Colon (tissue), 2 donors: Measurements from ENCODE around the gene CD83.

Source experiments
- FAIRE-seq: peaks from 2 replicates; lab custom pipeline; 2012; peaks lifted over from hg19 to GRCh38; lab: Jason Lieb, UNC
- donor health status: control.
- donor health status: control.

CD83 gene

DNA sequence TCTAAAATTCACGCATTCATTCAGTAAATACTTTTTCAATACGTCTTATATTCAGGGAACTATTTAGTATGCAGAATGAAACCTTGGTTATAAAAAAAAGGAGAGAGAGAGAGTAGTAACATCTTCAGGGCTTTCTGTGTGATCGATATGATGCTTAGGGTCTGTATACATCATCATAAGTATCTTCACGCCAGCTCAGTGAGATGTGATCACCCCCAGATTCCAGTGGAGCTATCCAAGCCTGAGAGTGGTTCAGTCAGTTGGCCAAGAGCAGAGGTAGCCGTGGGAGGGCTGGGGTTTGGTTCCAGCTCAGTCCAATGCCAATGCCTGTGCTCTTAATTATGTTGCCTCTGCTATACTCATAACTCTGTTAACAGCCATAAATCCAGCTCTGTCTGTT is 8.6 kb downstream of the CD83 start:
- no peak for FAIRE-seq

DNA sequence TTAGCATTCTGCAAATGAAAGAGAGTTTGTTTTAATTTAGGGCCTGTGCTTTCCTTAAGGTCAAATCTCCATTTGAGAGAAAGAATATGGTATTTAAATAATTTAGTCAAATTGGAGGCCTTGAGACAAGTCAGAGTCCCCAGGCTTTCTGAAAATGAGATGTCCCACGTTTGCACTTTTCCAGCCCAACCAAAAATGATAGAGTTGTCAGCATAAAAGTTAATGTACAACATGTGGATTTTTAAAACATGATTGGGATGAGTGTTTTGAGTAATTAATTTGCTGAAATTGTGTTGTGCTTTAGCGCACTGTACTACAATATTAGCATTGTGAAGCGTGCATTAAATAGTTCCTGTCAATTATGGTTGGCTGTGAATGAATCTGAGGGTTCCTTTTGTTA is 10.0 kb downstream of the CD83 start:
- FAIRE-seq = no peak

DNA sequence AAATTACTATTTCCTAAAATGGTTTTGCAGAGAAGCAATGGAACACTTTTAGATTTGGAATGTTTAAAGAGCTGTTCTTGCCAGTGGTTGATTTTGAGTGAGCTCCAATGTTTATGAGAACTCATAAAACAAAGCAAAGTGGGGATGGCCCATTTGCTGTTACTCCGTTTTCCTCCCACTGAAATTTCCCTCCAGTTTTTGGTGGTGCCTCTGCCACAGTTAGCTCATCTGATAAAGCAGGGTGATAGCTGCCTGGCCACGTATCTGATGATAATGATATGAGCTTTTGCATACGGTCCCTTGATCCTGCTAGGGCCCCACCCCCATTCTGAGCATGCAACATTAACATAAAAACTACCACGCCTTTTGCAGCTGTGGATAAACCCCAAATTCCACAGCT is 10.4 kb downstream of the CD83 start:
- FAIRE-seq = no peak

DNA sequence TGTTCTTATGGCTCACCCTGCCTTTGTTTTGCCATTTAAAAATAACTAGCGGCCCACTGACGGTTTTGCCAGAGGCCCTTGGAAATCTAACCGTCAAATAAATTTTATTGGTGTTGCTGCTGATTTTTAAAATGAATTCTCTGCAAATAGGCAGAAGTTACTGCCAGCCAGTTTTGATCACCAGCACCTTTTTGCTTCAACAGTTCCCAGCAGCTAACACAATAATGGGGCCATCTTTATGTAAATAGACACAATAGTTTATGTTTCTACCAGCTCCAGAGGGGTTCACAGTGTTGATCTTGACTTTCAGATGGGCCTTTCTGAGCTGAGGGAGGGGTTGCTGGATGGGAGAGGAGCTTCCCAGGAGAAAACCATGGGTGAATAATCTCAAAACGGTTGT is 11.2 kb downstream of the CD83 start:
- FAIRE-seq = no peak

DNA sequence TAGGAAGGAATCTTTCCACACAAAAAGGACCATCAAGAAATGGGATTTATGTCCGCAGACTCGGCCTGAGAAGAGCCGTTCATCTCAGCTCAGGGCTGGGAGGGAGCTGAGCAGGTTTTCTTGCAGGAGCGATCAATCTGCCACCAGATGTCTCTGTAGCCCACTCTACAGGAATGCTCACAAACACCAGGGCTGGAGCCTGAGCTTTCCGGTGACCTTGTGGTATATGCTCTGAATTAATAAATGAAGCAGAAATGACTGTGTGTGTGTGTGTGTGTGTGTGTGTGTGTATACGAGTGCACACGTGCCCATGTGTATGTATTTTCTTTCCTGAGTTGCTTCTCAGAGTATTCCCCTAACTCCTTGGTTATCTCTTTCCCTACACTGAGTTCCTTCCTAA is 12.0 kb downstream of the CD83 start:
- FAIRE-seq = no peak

DNA sequence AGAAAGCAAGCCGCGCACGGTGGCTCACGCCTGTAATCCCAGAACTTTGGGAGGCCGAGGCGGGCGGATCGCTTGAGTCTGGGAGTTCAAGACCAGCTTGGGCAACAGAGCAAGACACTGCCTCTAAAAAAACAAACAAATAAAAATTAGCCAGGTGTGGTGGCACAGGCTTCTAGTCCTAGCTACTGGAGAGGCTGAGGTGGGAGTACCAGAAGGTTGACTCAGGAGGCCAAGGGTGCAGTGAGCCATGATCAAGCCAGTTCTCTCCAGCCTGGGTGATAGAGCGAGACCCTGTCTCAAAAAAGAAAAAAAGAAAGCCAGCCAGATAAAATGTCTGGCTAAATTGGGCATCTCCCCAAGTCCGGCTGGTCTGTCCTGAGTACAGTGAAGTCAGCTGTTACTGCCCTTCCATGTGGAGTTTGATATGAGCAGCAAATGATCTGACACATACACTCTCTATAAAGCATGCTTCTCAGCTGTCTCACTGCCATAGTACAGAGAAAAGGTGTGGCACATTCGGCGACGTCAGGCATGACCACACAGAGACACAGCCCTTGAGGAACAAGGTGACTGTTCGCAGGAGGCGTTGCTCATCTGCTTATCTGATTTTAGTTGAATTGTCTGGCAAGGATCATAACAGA is 13.0 kb downstream of the CD83 start:
- no peak for FAIRE-seq

DNA sequence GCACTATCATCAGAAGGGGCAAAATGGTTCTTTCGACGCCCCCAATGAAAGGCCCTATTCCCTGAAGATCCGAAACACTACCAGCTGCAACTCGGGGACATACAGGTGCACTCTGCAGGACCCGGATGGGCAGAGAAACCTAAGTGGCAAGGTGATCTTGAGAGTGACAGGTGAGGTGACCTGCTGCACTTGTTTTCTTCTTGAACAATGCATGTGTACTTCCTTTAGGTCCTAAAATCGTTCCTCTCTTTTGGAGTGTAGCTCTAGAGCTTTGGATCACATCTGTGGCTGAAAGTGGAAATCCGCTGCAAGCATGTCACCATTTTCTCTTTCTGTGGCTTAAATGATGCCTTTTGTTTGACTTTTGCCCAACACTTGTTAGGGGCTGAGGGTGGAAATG is 14.0 kb downstream of the CD83 start:
- no peak for FAIRE-seq

DNA sequence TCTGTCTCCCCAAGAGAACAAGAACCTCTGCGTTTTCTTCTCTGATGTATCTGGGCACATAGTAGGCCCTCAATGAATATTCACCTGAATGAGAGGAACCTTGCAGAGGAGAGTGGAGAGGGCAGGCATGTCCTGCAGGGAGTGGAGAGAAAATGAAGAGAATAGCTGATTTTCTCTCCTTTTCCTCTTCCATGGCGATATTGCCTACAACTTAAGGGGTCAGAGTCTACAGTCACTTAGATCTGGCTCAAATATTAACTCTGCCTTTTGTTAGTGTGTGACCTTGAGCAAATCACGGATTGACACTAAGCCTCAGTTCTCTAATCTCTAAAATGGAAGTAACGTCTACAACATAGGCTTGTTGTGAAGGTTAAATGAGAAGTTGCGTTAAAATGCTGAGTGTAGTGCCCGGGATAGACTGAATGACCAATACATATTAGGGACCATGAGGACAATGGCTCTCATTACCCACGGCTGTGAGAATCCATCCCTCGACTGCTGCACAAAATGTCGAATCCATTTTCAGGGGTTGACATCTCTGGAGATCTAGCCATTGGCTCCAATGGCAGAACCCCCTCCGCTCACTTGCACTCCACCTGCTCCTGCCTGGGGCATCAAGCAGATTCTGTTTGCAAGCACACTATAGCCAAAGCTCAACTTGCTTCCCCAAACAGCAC is 14.8 kb downstream of the CD83 start:
- no peak for FAIRE-seq

DNA sequence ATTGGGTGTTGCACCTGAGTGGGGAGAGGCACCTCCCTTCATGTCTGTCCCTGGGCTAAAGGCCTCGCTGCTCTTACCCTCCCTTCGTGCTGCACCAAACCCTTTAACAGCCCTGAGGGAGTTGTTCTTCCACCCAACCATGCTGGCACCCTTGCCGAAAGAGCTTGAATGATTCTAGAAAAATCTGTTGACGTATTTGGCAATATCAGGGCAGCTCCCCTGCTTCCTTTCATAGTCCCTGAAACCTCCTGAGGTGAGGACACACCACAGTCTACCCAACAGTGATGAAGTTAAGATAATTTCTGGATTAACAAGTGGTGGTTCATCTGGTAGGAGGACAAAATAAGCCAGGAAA is 15.3 kb downstream of the CD83 start:
- no peak for FAIRE-seq

DNA sequence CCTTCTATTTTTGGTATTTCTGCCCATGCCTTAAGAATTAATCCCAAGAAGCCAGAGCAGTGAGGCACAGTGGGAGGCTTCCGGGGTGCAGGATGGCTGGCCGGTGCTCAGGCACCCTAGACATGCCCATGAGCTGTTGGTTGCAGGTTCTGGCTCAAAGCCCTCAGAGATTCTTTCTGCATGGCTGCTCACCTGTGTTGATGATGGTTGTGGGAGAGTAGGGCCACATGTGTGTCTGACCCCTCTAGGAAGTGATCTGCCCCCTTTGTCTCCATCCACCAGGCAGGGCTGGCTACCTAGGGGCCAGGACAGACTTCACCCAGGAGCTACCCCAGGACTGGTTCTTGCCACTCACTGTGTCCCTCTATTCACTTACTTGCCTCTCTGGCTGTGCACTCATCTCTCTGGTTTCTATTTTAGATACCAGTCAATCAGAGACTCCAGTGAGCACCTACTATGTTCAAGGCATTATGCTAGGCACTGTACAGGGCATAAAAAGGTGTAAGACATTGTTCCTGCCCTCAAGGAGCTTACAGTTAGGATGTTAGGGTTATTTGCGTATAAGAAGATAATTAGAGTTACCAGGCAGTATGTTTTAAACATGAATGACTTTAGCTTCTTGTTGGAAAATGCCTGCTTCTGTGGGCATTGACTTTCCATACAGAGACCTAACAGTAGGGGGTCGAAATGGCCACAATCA is 16.8 kb downstream of the CD83 start:
- no peak for FAIRE-seq

DNA sequence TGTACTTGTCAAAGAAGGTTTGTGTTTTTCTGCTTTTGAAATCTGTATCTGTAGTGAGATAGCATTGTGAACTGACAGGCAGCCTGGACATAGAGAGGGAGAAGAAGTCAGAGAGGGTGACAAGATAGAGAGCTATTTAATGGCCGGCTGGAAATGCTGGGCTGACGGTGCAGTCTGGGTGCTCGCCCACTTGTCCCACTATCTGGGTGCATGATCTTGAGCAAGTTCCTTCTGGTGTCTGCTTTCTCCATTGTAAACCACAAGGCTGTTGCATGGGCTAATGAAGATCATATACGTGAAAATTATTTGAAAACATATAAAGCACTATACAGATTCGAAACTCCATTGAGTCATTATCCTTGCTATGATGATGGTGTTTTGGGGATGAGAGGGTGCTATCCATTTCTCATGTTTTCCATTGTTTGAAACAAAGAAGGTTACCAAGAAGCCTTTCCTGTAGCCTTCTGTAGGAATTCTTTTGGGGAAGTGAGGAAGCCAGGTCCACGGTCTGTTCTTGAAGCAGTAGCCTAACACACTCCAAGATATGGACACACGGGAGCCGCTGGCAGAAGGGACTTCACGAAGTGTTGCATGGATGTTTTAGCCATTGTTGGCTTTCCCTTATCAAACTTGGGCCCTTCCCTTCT is 18.4 kb downstream of the CD83 start:
- FAIRE-seq = no peak

DNA sequence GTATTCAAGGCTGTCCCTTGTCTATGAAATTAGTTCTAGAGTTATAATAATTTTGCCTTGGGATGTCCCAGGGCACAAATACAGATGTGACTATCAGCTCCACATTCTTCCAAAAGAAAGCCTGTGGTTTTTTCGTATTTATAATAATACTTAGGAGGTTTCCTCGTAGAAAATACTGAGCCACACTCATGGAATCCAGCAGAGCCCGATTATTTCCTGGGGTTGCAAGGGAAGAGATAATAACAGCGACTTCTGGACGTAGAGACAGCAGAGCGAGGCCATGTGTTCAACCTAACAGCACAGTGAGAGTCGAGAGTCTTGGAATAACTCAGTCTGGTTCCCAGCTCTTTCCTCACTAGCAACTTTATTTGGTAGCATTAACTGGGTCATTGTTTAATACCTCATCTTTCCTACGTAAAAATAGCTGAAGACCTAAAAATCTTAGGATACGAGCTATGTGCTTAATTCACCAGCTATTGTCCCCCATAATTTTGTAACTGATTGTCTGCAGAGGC is 21.2 kb downstream of the CD83 start:
- FAIRE-seq = no peak

DNA sequence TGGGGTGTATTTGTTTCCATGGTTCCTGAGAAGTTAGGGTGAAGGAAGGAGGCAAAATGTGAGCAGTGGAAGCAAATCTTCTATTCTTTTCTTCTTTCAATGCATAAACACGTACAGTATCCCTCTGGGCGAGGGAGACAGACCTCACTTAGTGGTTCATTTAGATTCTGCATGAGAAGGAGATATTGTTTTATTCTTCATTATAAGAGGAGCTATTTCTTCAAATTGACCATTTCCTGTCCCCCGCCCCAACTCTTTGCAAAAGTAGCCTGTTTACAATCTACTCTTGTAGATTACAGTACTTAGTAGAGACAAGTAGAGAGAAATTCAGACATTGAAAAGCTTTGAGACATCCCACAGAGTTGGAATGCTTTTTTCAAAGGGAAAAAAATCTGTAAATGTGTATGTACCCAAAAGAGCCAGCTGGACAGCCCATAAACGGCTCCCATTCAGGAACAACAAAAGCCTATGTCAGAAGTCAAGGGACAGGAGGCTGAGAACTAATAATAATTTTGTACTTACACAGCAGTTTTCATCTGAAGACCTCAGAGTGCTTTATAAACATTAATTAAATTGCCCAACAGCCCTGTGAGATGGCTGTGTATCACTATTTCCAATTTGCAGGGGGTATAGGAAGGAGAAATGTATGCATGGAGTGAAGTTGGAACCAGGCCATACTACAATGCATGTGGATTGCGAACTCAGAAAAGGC is 23.9 kb downstream of the CD83 start:
- no peak for FAIRE-seq

DNA sequence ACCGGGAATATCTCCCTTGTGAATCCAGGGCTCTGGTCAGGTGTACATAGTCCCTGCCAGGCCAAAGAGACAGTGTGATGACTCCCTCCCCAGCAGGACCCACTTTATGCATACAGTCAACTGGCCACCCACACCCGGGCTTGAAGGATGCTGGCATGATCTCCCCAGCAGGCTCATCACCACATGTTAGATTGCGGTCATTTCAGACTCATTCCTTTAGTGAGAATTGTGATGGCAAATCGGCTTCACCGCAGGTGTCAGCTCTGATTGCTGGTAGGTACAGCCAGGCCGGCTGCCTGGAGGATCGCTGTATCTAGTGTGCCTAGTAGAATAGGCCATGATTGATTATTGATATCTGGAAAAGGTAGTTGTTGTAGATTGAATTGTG is 24.5 kb downstream of the CD83 start:
- no peak for FAIRE-seq

DNA sequence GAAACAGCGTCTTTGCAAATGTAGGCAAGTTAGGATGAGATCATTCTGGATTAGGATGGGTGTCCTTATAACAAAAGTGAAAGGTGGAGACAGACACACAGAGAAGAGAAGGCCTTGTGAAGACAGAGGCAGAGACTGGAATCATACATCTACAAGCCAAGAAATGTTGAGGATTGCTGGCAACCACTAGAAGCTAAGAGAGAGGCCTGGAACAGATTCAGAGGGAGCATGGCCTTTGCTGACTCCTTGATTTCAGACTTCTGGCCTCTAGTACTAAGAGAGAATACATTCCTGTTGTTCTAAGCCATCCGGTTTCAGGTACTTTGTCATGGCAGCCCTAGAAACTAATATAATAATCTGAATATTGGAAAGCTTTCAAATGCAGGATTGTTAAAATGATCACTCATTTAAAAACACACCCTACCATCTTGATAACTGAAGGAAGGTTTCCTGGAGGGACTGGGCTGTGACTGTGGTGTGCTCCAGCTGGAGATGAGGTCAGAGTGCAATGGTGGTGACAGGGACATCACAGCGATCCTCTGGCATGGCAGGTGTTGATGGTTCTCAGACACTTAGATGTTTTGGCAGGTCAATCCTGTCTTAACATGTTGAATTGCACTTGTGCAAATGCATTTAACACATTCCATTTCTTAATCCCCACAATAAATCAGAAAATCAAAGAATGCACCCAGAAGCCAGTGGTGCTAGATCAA is 25.1 kb downstream of the CD83 start:
- FAIRE-seq = no peak

DNA sequence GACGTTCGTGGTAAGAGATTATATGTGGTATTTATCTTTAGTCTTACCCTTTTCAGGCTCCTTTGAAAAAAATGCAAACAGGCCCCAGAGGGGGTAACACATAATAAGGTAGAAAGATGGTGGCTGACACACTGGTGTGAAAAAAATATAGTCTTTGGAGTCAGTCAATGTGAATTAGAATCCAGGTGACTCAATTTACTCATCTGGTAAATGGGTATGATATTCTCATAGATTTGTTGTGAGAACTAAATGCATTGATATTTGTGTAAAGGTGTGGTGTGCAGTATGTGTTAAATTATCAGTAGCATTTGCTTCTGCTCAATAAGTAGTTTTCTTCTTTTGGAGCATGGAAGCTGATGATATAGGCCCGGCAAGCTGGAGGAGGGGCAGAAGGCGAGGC is 25.7 kb downstream of the CD83 start:
- no peak for FAIRE-seq

DNA sequence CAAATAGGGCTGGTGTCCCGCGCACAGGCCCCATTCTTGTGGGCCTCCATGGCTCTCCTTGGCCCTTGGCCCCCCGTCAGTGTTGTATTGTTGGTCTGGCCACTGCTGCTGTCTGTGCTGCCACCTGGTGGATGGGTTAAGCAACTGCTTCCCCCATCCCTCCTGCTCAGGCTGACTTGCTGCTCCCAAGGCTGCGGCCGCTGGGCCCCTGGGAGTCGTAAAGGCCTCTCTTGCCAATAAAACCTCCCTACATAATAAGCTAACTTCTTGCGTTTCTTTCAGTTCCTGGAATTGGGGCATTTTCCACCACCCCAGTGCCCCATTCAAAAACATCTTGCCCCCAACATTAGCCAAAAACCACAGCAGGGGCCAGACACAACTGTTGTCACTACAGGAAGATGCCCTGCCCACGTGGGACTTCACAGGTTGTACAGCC is 27.1 kb downstream of the CD83 start:
- no peak for FAIRE-seq

DNA sequence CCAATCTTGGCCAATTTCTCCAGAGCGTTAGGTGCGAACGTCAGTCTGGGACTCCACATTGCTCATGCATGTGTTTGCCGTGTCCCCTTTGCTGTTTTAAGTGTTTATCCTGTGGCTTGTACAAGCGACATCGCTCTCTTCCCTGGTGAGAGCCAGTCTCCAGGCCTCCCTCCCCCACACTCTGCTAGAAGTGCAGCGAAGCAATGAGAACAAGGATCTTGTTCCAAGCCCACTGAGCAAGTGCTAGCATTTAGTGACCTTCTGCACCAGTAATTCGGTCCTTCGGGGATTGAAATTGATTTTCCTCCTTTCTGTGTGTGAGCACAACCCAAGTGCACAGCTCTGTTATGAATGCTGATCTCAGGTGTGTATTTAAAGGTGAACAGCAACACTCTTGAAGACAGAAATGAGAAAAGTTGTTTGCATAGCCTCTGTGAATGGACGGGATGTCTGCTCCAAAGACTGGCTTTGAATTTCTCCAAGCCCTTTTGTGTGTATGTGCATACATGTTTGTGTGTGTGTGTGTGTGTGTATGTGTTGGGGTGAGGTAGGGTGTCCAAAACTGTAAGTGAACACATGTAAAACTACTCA is 29.0 kb downstream of the CD83 start:
- FAIRE-seq = no peak

DNA sequence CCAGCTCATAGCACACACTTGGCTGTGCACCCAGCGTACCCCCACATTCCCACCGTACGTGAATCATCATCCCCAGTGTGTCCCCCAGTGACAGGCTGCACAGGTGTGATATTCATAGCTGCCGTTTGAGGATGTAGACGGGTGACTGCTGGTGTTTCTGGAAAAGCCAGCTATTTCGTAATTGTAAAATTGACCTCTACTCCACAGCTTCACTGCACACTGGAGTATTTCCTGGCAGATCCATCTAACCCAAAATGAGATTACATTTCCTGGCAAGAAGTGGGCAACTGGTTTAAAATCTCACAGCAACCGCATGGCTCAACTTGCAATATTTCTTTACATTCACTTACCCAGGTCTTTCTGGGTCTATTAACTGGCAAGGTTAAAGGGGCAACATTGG is 30.3 kb downstream of the CD83 start:
- FAIRE-seq = no peak

DNA sequence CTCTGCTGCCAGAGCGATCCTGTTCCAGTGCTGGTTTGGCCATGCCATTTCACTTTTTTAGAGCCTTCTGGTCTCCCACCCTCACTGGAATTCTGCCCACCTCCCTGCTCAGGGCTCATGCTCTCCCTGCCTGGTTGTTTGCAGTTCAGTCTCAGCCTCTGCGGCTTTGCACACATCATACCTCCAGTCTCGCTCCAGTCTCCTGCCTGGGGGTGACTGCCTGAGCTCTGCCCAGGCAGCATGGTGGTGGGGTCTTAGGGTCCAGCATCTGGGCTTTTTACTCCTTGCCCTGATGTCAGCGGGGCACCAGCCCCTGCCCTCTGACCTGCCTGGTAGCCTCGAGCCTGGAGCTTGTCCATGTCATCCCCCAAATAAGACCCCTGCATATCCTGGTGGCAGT is 30.9 kb downstream of the CD83 start:
- no peak for FAIRE-seq

DNA sequence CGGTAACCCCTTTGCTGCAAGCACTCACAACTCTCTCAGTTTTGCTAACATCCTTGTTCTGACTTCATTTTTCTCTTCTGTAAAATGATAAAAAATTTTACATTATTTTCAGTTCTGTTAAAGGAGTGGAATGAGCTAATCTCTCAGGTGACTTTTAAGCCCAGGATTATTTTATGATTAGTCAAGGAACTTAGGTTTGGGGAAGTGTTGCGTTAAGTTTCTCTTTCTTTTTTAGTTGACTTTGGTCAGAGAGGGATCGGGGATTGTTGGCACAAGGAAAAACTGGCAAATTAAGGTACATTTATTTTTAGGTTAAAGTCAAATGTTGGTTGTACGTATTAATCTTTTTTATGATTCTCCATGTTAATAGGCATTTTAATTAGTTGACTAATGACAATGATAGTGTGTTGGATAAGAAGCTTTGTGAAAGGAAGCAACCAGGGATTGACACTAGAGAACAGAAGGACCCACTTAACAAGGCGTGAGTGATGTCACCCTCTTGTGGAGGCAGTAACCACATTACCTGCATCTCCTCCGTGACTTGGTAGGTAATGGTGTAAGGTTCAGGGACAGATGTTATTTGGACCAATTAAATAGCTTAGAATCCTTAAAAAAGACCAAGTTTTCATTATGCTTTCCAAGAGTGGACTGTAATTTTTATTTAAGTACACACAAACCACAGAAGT is 31.6 kb downstream of the CD83 start:
- FAIRE-seq = no peak
